Prostate gland (tissue), 2 donors: ENCODE data around the gene SLC25A26.

ENCODE experiments used
- CTCF ChIP-seq, 4 experiments: fragments of 200-600 bp in 2 of 4; fragments of 450-650 bp in 2 of 4; sonication (generic) in 2 of 4; IDR thresholded peaks; 1 replicate in 3 of 4; 2 replicates in 1 of 4; pipeline ENCODE4 v1.5.1; 2016 to 2019; ENCODE audit warnings: antibody characterized with exemption in 4 of 4, mild to moderate bottlenecking in 2 of 4, moderate library complexity in 2 of 4
- POLR2A ChIP-seq: fragments of 450-650 bp; IDR thresholded peaks from one replicate; pipeline ENCODE4 v1.6.1; 2016; ENCODE audit warnings: antibody characterized with exemption, mild to moderate bottlenecking
- POLR2AphosphoS5 ChIP-seq: sonication (generic); formaldehyde crosslinking; IDR thresholded peaks from one replicate; pipeline ENCODE4 v1.6.1; 2017; ENCODE audit warnings: antibody characterized with exemption

- no peak for TF ChIP-seq CTCF (IDR thresholded peaks at IDR 0.05)
- TF ChIP-seq POLR2A, result no peak
- no peak for TF ChIP-seq POLR2AphosphoS5
Observed at GRCh38 chr3:66279168-66279567, 58.4 kb downstream of the SLC25A26 start.
